HG02970 (cell line): ENCODE results near the gene BIRC7.
"Not testable (repeated sequence)": the region's sequence is repeated elsewhere in the genome, so short reads cannot be mapped to it uniquely, and the experiment has no call there.

ENCODE experiments used
- ATAC-seq: cut with Tn5 transposase; IDR thresholded peaks from one replicate; pipeline ENCODE4 v1.9.1; 2021; ENCODE audit warnings: mild to moderate bottlenecking, moderate library complexity, moderate number of reproducible peaks; ENCODE audit not compliant: unreplicated experiment, low FRiP score

The BIRC7 gene

GRCh38 chr20:63246490-63247288, 11.0 kb downstream of the BIRC7 start:
- no peak for ATAC-seq

- no peak for ATAC-seq
Measured at GRCh38 chr20:63247671-63248228, 12.0 kb downstream of the BIRC7 start.

- no peak for ATAC-seq
Measured at GRCh38 chr20:63248835-63249591, 13.3 kb downstream of the BIRC7 start.

DNA sequence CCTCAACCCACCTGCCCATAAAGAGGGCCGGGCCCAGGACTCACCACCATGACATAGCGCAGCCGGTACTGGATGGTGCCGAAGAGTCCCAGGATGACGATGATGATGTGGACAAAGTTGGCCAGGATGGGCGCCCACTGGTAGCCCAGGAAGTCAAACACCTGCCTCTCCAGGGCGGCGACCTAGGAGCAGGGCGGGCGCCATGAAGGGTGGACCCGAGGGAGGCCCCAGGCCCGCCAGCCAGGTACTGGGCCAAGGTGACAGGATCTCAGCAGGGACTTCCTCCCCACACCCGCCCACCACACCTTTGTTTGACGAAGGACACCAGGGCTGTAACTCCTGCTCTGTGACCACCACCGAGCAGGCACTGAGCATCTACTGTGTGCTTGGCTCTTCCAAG, 14.2 kb downstream of the BIRC7 start:
- ATAC-seq = no peak

DNA sequence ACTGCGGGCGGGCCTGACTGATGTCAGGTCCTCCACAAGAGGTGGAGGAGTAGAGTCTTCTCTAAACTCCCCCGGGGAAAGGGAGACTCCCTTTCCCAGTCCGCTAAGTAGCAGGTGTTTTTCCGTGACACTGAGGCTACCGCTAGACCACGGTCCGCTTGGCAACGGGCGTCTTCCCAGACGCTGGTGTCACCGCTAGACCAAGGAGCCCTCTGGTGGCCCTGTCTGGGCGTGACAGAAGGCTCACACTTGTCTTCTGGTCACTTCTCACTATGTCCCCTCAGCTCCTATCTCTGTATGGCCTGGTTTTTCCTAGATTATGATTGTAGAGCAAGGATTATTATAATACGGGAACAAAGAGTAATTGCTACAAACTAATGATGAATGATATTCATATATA, 15.6 kb downstream of the BIRC7 start:
- ATAC-seq = not testable (repeated sequence)

GRCh38 chr20:63252284-63252711, 16.6 kb downstream of the BIRC7 start:
- ATAC-seq = no peak

DNA sequence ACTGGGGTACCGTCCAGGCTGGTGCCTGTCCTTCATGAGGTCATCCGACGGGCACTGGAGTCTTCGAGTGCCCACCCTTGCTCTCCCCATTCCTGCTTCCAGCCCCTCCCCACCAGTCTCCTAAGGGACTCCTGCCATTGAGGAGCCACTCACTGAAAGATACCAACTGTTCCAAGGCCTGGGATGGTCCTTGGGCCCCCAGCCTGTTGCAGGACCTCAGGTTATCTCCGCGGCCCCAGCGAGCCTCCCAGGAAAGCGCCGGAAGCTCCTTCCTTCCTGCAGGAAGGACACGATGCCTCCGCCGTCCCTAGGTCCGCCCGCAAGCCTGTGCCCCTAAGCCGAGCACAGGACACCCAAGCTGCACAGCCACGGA, 17.3 kb downstream of the BIRC7 start:
- ATAC-seq = no peak

DNA sequence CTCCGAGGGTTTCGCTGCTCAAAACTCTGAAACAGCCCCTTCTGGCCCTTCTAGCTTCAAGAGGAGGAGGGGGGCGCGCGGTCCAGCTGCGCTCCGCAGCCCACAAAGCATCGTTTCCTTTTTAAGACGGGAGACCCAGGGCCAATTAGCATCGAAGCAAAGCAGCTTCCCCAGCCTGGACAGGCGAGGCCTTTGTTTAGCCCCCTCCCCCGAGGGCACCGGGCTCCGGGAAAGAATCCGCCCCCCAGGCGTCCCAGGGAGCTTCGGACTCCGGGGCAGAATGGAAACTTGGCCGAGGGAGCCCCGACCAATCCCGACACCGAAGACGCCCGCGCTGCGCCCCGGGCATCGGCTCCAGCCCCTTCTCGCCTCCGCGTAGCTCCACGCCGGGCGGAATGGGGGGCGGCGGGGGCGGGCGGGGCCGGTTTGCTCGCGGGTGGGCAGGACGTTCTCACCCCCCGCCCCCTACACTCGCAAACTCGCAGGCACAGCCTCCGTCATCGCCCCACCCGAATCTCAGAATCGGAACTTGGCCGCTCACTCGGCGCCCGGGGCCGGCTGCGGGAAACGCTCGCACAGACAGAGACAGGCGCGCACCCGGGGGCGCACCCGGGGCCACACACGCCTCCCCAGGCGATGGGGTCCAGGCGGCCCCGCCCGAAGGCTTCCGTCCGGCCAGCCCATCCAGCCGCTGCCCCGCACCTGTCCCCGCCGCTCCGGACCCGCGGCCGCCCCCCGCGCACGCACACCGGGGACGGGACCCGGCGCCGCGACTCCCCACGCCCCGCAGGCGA, 17.9 kb downstream of the BIRC7 start:
- ATAC-seq = no peak

GRCh38 chr20:63254232-63254605, 18.5 kb downstream of the BIRC7 start, which contains the start of gene NKAIN4:
NKAIN4 (minus strand) TSS chr20:63254463; CDS start chr20:63254450, 13 bp downstream.
- ATAC-seq = no peak

- no peak for ATAC-seq
Measured at GRCh38 chr20:63254606-63255384, 19.1 kb downstream of the BIRC7 start.

DNA sequence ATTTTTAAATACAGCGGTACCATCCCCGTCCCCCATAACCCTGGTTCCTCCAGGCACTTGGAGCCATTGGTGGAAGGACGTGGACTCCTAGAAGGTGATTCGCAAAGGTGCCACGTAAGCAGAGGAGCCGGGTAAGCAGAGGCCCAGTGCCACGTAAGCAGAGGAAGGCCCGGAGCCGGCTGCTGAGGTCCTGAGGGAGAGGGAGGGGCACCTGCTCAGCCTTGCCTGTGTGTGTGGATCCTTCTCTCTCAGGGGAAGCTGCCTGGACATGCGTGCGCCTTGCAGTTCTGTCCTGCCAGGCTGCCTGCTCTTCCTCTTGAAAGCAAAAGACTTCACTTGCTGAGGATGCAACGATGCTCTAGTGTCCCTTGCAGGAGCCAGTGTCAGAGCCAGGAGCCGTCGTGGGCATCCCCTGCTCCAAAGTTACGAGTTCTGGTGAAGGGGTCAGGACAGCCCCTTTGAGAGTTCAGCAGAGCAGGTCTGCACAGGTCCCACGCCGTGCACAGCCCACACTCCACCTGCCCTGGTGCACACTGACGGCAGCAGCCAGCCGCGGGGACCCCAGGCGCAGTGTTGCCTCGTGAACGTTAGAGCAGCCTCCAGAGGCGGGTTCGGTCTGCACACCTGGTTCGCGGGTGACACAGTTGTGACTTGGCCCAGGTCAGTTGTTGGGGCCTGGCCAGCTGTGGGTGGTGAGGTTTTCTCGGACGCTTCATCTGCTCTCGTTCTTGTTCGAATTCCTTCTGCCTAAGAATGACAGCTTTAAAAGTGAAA, 20.4 kb downstream of the BIRC7 start:
- no peak for ATAC-seq

- ATAC-seq = no peak
Measured at GRCh38 chr20:63256954-63257353, 21.2 kb downstream of the BIRC7 start.

GRCh38 chr20:63257629-63258028, 21.9 kb downstream of the BIRC7 start:
- ATAC-seq = no peak

DNA sequence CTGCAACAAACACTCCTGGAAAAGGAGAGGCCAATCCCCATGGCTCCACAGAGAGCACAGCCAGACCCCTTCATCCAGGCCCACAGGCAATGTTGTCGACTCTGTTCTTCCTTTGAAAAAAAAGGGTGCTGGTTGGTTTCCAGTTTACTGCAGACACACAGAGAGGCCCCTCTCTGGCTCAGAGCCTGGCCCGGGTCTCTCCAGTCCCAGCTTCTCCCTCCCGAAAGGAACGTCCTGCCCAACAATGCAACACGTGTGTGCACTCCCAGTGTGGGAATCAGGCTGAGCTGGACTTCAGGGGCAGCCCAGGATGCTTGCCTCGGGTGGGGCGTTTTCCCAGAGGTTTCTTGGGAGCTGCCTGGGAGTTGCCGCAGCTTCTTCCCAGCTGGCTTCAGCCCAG, 23.1 kb downstream of the BIRC7 start:
- ATAC-seq = no peak

- ATAC-seq = no peak
Measured at GRCh38 chr20:63259734-63260460, 24.2 kb downstream of the BIRC7 start.

GRCh38 chr20:63260521-63260920, 24.8 kb downstream of the BIRC7 start:
- ATAC-seq = no peak

GRCh38 chr20:63261060-63261794, 25.5 kb downstream of the BIRC7 start:
- no peak for ATAC-seq
